HG03095 (cell line): ENCODE data around the gene RASGRF1.

Experiments used
- ATAC-seq: cut with Tn5 transposase; IDR thresholded peaks from one replicate; pipeline ENCODE4 v1.9.1; 2021; ENCODE audit warnings: moderate library complexity; ENCODE audit not compliant: unreplicated experiment

The RASGRF1 gene

GRCh38 chr15:79099692-79100091, 9.1 kb upstream of the RASGRF1 start:
- ATAC-seq: no peak

DNA sequence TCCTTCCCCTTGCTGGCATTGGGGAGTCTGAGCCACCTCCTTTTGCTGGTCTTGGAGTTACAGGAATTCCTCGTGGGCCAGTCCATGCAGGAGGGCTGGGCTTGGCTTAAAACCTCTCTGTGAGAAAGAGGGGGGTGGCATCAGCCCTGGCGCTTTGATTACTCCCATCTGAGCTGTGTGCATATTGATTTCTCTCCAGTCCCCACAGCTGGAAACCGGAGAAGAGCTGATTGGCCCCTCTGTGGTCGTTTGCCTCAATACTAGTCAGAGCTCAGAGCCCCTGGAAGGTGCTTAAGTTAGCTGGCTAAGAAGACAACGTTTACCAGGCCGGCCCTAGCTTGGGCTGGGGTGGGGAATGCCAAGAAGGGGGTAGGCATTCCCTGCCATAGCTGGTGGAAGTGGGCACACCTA, 4.0 kb upstream of the RASGRF1 start:
- ATAC-seq: no peak

DNA sequence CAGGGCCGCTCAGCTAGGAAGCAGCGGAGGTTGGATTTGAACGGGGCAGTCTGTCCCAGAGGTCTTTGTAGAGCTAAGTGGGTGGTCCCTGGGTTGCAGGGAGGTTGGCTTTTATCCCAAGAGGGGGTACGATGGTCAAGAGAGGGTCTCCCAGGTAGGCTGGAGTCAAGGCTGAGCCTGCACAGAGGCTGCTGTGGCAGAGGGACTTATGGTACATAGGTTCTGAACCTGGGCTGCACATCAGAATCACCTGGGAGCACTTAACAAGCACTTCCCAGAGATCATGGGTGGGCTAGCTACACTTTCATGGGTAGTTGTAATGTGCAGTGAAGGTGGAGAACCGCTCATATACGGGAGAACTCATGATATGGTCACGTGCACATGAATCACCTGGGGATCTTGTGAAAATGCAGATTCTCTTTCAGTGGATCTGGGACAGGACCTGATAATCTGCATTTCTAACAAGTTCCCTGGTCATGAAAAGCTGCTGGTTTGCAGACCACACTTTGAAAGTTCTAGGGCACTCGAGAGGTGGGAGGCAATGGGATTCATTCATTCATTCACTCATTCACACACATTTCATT, 2.9 kb upstream of the RASGRF1 start:
- no peak for ATAC-seq

GRCh38 chr15:79092382-79092781, 1.8 kb upstream of the RASGRF1 start:
- ATAC-seq: no peak

- ATAC-seq: no peak
These were observed 756 bp upstream of the RASGRF1 start for GRCh38 chr15:79091204-79091867.

- ATAC-seq: no peak
These were observed 592 bp downstream of the RASGRF1 start for GRCh38 chr15:79089890-79090486.

GRCh38 chr15:79089331-79089889, 1.2 kb downstream of the RASGRF1 start:
- no peak for ATAC-seq

GRCh38 chr15:79088426-79089205, 2.0 kb downstream of the RASGRF1 start:
- ATAC-seq: no peak

- no peak for ATAC-seq
These were observed 3.8 kb downstream of the RASGRF1 start for GRCh38 chr15:79086814-79087213.

GRCh38 chr15:79084308-79084968, 6.1 kb downstream of the RASGRF1 start:
- ATAC-seq: no peak

DNA sequence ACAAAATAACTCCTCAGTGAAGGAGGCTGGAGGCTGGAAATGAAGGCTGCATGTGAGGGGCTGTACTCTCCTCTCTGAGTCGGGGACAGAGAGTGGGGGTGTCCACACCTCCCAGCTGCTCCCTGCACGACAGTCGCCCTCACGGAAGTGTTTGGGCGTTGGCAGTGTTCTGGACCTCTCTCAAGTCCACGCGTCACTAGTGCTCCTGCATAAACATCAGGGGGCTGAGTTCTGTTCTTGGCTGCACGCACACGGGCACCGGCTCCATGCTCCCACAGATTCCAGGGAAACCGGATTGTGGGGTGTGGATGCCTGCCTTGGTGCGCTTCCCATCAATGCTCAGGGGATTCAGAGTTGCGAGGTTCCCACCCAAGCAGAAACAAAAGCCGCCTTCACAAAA, 7.4 kb downstream of the RASGRF1 start:
- no peak for ATAC-seq

DNA sequence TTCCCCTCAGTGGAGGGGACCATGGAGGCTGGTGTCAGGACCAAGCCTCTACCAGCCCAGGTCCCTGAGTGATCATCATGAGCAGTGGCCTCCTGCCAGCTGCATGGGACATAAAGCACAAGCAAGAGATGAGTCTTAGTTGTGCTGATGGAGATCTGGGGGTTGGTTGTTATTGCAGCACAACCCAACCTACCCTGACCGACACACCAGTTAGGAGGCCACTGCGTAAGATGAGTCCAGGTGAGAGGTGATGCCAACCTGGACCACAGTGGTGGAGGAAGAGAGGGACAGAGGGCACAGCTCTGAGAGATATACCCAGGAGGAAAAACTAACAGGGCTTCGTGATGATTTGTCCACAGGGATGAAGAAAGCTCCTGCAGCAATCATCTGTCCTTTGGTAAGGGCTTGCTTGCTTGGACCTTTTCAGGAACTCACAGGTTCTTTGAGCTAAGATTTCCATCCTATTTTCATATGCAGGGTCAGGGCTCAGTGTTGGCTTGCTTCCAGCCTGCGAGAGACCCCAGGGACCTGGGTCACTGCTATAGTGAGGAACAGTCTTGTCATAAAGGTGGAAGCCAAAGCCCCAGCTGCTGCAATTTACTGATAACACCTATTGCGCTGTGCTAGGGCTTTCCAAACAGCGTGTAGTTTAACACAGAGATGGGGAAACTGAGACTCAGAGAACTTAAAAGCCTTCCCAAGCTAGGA, 8.1 kb downstream of the RASGRF1 start:
- ATAC-seq: no peak

- ATAC-seq: no peak
These were observed 11.7 kb downstream of the RASGRF1 start for GRCh38 chr15:79078763-79079410.

DNA sequence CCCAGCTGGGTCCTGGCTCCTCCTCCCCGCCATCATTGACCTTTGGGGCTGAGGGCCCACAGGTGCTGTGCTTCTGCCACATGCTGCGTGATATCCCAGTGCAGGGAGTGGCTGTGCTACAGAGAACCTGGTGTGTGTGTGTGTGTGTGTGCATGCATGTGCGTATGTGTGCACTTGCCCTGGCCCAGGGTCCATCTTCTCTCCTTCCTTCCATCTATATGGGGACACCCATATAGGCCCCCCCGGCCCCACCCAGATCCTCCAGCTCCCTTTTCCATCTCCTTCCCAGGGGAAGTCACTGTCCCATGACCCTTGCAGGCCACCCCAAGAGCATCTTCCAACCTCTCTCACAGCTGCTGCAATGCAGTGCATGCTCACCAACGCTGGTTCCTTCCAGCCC, 12.6 kb downstream of the RASGRF1 start:
- ATAC-seq: no peak

- ATAC-seq: no peak
These were observed 13.9 kb downstream of the RASGRF1 start for GRCh38 chr15:79076661-79077060.

DNA sequence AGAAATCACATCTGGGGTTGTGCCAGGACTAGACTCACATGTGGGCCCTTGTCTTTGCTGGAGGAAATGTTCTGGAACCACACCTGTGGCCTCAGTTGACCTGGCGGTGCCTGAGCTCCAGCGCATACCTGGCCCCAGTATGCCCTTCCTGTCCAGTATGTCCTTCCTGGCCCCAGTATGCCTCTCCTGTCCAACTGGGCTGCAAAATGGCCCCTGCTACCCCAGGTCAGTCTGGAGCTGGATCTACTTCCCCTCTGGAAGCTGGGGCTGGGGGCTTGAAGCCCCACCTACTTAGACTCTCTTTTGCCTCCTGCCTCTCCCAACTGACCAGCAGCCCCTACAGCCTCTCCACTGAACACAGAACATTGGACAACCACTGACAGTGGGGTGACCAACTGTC, 15.3 kb downstream of the RASGRF1 start:
- no peak for ATAC-seq

- no peak for ATAC-seq
These were observed 17.2 kb downstream of the RASGRF1 start for GRCh38 chr15:79073336-79073735.

GRCh38 chr15:79071901-79072300, 18.7 kb downstream of the RASGRF1 start:
- ATAC-seq: no peak

DNA sequence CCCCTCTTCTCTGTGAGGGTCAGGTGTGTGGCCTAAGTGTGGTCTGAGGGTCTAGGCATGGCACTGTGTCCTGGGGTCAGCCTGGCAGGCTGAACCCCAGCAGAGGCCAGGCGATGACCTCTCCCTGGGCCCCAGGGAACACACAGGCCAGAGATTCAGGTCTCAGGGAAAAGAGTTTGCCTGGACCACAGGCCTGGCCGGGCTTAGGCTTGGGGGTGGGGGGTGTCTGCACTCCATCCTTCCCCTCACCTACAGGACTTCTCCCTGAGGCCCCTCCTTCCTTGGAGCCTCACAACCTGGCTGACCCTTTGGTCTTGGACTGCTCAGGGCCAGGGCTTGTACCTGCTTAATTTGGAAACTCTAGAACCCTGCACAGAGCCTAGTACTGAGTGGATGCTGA, 21.8 kb downstream of the RASGRF1 start:
- no peak for ATAC-seq

- ATAC-seq: no peak
These were observed 22.6 kb downstream of the RASGRF1 start for GRCh38 chr15:79067969-79068368.
